Glutamatergic neuron (in vitro differentiated cells): Measurements from ENCODE around the gene ARL14EPL. TPM values are rescaled to one million over a fixed set of nuclear protein-coding genes. Genes with fewer than 3 reads are reported as not detected.

Experiments used
- DNase-seq: peaks from one replicate; pipeline ENCODE4 v3.0.0; 2022
- H3K27ac Mint-ChIP-seq: one replicate; pipeline ENCODE4 v1.8.0; 2020; ENCODE audit warnings: mild to moderate bottlenecking, mixed read lengths, inconsistent platforms; ENCODE audit not compliant: unreplicated experiment
- H3K27me3 Mint-ChIP-seq: one replicate; pipeline ENCODE4 v1.8.0; 2020; ENCODE audit warnings: mild to moderate bottlenecking, moderate library complexity, mixed read lengths, inconsistent platforms; ENCODE audit not compliant: unreplicated experiment
- H3K36me3 Mint-ChIP-seq: one replicate; pipeline ENCODE4 v1.8.0; 2020; ENCODE audit warnings: mild to moderate bottlenecking, mixed read lengths, inconsistent platforms; ENCODE audit not compliant: unreplicated experiment
- H3K4me1 Mint-ChIP-seq: one replicate; pipeline ENCODE4 v1.8.0; 2020; ENCODE audit warnings: mild to moderate bottlenecking, low read depth, mixed read lengths, inconsistent platforms; ENCODE audit not compliant: unreplicated experiment
- H3K4me3 Mint-ChIP-seq: one replicate; pipeline ENCODE4 v1.8.0; 2020; ENCODE audit warnings: mild to moderate bottlenecking, mixed read lengths, inconsistent platforms; ENCODE audit not compliant: unreplicated experiment
- H3K9me3 Mint-ChIP-seq: one replicate; pipeline ENCODE4 v1.8.0; 2020; ENCODE audit warnings: mild to moderate bottlenecking, moderate library complexity, mixed read lengths, inconsistent platforms; ENCODE audit not compliant: unreplicated experiment
- CTCF ChIP-seq: fragments of 200-600 bp; sonication (generic); IDR thresholded peaks from one replicate; pipeline ENCODE4 v1.5.0; 2021; ENCODE audit not compliant: partially characterized antibody, unreplicated experiment
- total RNA-seq: library from RNA; stranded (reverse); fragmentation: NEBNext Ultra II Directional; extraction: Animal tissue kit (Norgen Biotek cat#: 25700); gene quantifications from one replicate; pipeline ENCODE4 v1.2.1, GENCODE V29; 2021; ENCODE audit not compliant: unreplicated experiment

Gene ARL14EPL
- total RNA-seq, 1 donor from 2014 or later, result not detected

DNA sequence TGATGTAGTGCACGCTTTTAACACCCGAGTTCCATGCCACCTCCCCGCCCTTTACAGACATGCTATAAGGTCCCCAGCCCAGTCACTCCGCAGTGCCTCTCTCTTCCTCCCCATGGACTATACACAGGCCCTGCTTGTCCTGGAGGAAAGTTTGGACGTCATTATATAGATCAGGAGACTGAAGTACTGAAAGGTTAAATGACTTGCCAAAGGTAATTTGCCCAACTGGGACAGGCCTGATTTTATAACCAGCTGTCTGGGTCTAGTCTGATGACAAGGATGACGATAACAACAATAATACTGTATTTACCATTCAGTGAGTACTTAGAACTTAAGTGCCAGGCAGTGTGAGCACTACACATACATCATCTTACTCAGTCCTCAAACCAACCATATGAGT is 36.9 kb upstream of the ARL14EPL start:
- DNase-seq, result no peak
- H3K4me1 Mint-ChIP-seq, result no peaks in the 10 kb centered on the region
- no peak for TF ChIP-seq CTCF
- H3K4me3 Mint-ChIP-seq, result no peak overlapping the region
- H3K27me3 Mint-ChIP-seq, result no peaks in the 10 kb centered on the region
- H3K9me3 Mint-ChIP-seq, result no peaks in the 10 kb centered on the region
- no peaks in the 10 kb centered on the region for H3K36me3 Mint-ChIP-seq
- no peak overlapping the region for H3K27ac Mint-ChIP-seq

DNA sequence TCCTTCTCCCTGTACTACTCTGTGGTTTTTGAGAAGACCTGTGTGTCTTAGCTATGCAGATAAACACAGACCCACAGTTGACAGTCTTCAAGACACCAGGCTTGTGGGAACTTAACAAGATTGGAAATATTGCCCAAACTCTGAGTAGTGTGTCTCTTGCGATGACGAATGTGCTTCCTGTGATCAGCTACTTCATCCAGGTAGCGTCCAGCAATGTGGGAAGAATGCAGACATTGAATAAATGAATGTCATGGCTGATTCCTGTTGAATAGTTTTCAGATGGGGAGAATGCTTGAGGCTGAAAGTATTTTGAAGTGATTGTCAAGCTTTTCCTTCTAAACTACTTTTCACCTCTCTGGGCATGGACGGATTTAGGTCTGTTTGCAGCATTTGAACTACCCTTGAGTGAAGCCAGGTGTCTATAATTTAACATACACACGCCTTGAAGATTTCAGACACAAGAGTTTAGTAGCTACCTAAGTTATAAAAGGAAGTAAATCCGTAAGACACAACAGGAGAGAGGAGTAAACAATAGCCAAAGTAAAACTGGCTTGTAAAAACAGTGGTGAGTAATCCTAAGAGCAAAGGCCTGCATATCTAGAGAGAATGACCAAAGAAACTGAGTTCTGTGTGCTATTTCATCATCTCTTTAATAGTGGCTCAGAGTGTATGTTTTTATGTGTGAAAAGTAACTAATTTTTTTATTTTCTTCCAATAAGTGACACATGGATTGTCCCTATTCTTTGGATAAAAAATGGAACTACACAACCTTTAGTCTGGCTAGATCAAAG is 30.0 kb upstream of the ARL14EPL start:
- Mint-ChIP-seq H3K4me1 (no peaks in the 10 kb centered on the region), H3K27me3 (no peaks in the 10 kb centered on the region), H3K4me3 (no peak overlapping the region), H3K27ac (no peak overlapping the region), H3K36me3 (no peaks in the 10 kb centered on the region), H3K9me3 (no peaks in the 10 kb centered on the region)
- DNase-seq, result no peak
- no peak for TF ChIP-seq CTCF

GRCh38 chr5:116004248-116004647 is 28.0 kb upstream of the ARL14EPL start:
- no peak overlapping the region for H3K4me3 Mint-ChIP-seq
- no peak for TF ChIP-seq CTCF
- no peaks in the 10 kb centered on the region for H3K27me3 Mint-ChIP-seq
- no peaks in the 10 kb centered on the region for H3K4me1 Mint-ChIP-seq
- H3K27ac Mint-ChIP-seq, result no peak overlapping the region
- DNase-seq, result no peak
- no peaks in the 10 kb centered on the region for H3K9me3 Mint-ChIP-seq
- no peaks in the 10 kb centered on the region for H3K36me3 Mint-ChIP-seq

DNA sequence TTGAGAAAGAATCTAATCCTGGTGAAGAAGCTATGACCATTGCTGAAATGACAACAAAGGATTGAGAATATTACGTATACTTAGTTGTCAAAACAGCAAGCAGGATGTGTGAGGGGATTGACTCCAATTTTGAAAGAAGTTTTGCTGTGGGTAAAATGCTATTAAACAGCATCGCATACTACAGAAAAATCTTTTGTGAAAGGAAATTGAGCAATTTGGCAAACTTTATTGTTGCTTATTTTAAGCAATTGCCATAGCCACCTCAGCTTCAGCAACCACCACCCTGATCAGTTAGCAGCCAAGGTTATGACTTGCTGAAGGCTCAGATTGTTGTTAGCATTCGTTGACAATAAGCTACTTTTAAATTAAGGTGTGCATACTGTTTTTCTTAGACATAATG is 22.5 kb upstream of the ARL14EPL start:
- H3K9me3 Mint-ChIP-seq, result no peaks in the 10 kb centered on the region
- no peaks in the 10 kb centered on the region for H3K27me3 Mint-ChIP-seq
- H3K36me3 Mint-ChIP-seq, result no peaks in the 10 kb centered on the region
- TF ChIP-seq CTCF, result no peak
- no peak for DNase-seq
- no peaks in the 10 kb centered on the region for H3K4me1 Mint-ChIP-seq
- no peak overlapping the region for H3K4me3 Mint-ChIP-seq
- no peak overlapping the region for H3K27ac Mint-ChIP-seq

DNA sequence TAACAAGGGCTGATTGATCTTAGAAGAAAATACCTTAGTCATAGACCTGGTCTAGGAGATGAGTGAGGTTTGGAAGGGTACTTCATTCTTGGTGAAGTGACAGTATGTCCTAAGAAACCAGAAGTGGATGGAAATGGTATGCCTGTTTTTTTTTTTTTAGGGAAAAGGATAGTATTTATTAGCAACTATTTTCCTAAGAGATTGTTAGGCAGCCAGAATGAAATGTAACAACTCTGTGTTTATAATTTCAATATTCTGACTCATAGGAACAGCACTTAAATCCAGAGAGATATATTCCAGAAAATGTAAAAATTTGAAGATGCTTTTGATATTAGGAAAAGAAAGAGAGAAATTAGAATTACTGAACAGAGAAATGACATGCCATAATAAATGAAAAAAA is 21.2 kb upstream of the ARL14EPL start:
- no peaks in the 10 kb centered on the region for H3K9me3 Mint-ChIP-seq
- no peaks in the 10 kb centered on the region for H3K27me3 Mint-ChIP-seq
- no peaks in the 10 kb centered on the region for H3K4me1 Mint-ChIP-seq
- no peak for TF ChIP-seq CTCF
- H3K27ac Mint-ChIP-seq, result no peak overlapping the region
- no peak overlapping the region for H3K4me3 Mint-ChIP-seq
- no peak for DNase-seq
- no peaks in the 10 kb centered on the region for H3K36me3 Mint-ChIP-seq
